SK-N-SH (cell line): ENCODE results near the gene THADA.

Experiments
- CHD2 ChIP-seq: fragments of 150-350 bp; IDR thresholded peaks from 2 replicates; pipeline ENCODE4 v1.6.1; 2018; ENCODE audit warnings: low read length; ENCODE audit not compliant: partially characterized antibody
- EZH2phosphoT487 ChIP-seq: fragments of 200-600 bp; sonication (generic); IDR thresholded peaks from 2 replicates; pipeline ENCODE4 v1.6.1; 2017; ENCODE audit warnings: low read depth, mixed run types, mild to moderate bottlenecking, antibody characterized with exemption, moderate library complexity, borderline replicate concordance
- JUND ChIP-seq: IDR thresholded peaks from 2 replicates; pipeline ENCODE4 v1.4.0; 2012
- POLR2AphosphoS5 ChIP-seq: IDR thresholded peaks from 2 replicates; pipeline ENCODE4 v1.6.1; 2012; ENCODE audit warnings: low read depth, low read length
- RCOR1 ChIP-seq: fragments of 150-350 bp; IDR thresholded peaks from 2 replicates; pipeline ENCODE4 v1.6.1; 2017; ENCODE audit warnings: antibody characterized with exemption, low read length
- RFX5 ChIP-seq: IDR thresholded peaks from 2 replicates; pipeline ENCODE4 v1.6.1; 2012; ENCODE audit warnings: mild to moderate bottlenecking, improper control_type of control experiment, low read length
- TAF1 ChIP-seq: IDR thresholded peaks from 2 replicates; pipeline ENCODE4 v1.6.1; 2012; ENCODE audit warnings: low read depth, mild to moderate bottlenecking, low read length, moderate library complexity, borderline replicate concordance
- YY1 ChIP-seq: IDR thresholded peaks from 2 replicates; pipeline ENCODE4 v1.4.0; 2012; ENCODE audit warnings: low read depth, mild to moderate bottlenecking
- TF ChIP-seq, protein P1 (sequence below): fragments of 150-350 bp; IDR thresholded peaks from 2 replicates; pipeline ENCODE4 v1.6.1; 2017; ENCODE audit warnings: antibody characterized with exemption, low read length, low read depth, borderline replicate concordance
- TF ChIP-seq, protein P2 (sequence below): fragments of 200-600 bp; sonication (generic); IDR thresholded peaks from 2 replicates; pipeline ENCODE4 v1.6.1; 2017; ENCODE audit warnings: antibody characterized with exemption, mild to moderate bottlenecking, moderate library complexity

DNA sequence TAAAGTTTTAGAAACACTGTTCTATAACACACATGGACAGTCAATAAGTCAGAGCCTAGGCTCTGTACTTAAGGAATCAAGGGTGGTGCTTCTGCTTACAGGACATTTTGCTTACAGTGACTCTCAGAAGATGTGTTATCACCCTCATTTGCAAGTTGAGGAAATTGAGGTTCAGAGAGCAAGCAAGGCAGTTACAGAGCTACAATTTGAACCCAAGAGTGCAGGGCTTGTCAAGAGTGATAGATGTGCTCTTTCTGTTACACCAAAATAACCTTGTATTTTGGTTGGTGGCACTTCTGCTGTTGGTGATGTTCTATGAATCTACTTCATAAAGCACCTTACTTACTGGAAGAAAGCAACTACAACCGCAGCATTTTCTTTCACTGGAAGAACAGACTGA, 170.2 kb downstream of the THADA start:
- TF ChIP-seq YY1, result no peak
- no peak for TF ChIP-seq TAF1
- TF ChIP-seq, protein P1, sequence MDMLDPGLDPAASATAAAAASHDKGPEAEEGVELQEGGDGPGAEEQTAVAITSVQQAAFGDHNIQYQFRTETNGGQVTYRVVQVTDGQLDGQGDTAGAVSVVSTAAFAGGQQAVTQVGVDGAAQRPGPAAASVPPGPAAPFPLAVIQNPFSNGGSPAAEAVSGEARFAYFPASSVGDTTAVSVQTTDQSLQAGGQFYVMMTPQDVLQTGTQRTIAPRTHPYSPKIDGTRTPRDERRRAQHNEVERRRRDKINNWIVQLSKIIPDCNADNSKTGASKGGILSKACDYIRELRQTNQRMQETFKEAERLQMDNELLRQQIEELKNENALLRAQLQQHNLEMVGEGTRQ, result no peak
- TF ChIP-seq JUND, result no peak
- TF ChIP-seq, protein P2, sequence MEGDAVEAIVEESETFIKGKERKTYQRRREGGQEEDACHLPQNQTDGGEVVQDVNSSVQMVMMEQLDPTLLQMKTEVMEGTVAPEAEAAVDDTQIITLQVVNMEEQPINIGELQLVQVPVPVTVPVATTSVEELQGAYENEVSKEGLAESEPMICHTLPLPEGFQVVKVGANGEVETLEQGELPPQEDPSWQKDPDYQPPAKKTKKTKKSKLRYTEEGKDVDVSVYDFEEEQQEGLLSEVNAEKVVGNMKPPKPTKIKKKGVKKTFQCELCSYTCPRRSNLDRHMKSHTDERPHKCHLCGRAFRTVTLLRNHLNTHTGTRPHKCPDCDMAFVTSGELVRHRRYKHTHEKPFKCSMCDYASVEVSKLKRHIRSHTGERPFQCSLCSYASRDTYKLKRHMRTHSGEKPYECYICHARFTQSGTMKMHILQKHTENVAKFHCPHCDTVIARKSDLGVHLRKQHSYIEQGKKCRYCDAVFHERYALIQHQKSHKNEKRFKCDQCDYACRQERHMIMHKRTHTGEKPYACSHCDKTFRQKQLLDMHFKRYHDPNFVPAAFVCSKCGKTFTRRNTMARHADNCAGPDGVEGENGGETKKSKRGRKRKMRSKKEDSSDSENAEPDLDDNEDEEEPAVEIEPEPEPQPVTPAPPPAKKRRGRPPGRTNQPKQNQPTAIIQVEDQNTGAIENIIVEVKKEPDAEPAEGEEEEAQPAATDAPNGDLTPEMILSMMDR, result no peak
- no peak for TF ChIP-seq EZH2phosphoT487
- TF ChIP-seq RCOR1, result no peak
- no peak for TF ChIP-seq RFX5
- no peak for TF ChIP-seq POLR2AphosphoS5
- TF ChIP-seq CHD2, result no peak
